Endothelial cell of hepatic sinusoid (primary cell): Measurements from ENCODE around the gene ADH1B.
"Not testable (repeated sequence)": the region's sequence is repeated elsewhere in the genome, so short reads cannot be mapped to it uniquely, and the experiment has no call there.

ENCODE experiments used
- in situ Hi-C: cut with HindIII; loops from 2 replicates; pipeline ENCODE4 v1.10.0; 2017; ENCODE audit warnings: low sequenced_read_pairs

ADH1B gene

GRCh38 chr4:99324979-99325378 is 3.8 kb upstream of the ADH1B start:
- in situ Hi-C loops: no loop called here

- in situ Hi-C loops: no loop called here
These were observed 3.2 kb upstream of the ADH1B start for GRCh38 chr4:99324361-99324760.

DNA sequence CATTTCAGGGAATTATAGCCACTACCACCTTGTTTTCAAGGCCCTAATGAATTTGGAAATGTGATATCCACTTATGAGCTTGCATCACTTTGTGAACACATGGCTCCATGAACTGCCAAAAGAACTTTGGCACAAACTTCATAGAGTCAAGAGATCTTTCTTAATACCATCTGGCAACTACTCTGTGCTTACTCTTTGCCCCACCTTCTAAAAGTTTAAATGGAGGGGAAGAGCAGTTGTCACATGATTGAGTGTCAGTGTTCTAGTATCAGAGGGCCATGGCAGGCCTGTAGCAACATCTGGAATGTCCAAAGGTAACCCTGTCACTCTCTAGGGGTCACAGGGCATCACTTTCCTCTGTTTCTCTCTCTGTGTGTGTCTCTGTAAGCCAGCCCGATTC is 2.6 kb upstream of the ADH1B start:
- in situ Hi-C loops: no loop called here

DNA sequence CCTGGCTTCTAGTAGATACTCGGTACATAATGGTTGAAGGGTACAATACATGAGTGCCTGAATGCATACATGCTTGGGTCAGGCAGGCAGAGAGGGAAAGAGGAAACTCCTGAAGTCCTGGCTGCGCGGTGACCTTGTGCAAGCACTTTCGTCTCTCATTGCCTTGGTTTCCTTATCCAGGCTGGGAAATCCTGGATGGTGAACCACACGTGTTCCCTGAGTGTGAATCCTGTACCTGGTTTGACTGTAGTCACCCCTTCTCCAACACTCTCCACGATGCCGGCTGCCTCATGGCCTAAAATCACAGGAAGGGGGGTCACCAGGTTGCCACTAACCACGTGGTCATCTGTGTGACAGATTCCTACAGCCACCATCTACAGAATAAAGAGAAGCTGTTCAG is 3.4 kb downstream of the ADH1B start:
- in situ Hi-C loops: not testable (repeated sequence)

GRCh38 chr4:99317354-99317753 is 3.8 kb downstream of the ADH1B start:
- in situ Hi-C loops: no loop called here

GRCh38 chr4:99315839-99316238 is 5.4 kb downstream of the ADH1B start:
- in situ Hi-C loops: no loop called here

GRCh38 chr4:99314211-99314610 is 7.0 kb downstream of the ADH1B start:
- in situ Hi-C loops: no loop called here

DNA sequence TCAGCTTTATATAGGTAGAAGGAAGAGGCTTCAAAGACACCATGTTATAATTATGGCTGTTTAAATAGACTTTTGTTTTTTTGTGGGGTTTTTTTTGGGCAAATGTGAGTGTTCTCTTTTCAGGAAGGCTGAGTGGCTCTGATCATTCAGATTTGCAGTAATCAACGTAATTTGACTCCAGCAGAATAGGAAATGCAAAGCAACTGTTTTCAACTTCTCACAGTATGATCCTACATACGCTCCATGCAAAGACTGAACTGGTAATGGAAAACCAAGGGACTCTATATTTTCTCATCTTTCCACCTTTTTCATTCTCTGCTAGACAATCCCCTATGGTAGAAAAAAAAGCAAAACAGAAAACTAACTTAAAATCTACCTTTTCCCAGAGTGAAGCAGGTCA is 10.8 kb downstream of the ADH1B start:
- in situ Hi-C loops: no loop called here

DNA sequence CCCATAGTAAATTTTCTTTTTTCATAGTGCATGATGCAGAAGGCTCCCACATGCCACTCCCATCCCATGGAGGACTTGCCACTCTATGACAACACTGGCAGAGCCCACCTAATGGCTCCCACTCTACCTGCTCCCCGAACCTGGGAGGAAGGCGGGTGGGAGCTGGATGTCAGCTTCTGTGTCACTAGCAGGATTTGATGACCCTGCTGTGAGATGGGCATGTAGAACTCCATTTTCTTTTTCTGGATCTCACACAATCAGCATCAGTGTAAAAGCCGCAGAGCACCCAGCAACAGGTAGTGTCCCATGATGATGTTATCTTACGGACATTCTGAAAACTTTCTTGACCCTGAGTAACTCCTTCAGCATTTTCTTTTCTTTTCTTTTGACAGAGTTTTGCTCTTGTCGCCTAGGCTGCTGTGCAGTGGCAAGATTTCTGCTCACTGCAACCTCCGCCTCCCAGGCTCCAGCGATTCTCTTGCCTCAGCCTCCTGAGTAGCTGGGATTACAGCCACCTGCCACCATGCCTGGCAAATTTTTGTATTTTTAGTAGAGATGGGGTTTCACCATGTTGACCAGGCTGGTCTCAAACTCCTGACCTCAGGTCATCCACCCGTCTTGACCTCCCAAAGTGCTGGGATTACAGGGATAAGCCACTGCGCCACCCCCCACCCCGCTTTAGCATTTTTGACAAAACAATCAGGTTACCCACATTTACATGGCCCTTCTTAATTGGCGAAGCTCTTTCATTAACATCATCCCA is 15.4 kb downstream of the ADH1B start:
- in situ Hi-C loops: no loop called here

- in situ Hi-C loops: no loop called here
These were observed 19.6 kb downstream of the ADH1B start for GRCh38 chr4:99301376-99302164.

DNA sequence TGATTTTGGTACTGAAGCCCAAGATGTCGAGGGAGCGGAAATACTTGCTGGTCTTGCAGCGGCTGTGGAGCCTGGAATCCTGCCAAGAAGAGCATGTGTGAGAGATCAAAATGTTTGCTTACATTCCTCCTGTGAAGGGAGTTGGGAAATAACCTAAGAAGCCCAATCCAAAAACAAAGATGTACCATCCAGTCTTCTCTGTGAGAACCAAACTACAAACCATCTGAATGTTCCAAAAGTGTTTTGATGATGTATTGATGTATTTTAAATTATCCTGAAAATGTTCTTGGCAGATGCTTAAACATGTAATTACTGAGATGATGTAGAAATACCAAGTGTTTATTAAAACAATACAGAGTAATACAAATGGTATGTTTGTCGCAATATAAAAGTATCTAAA is 20.3 kb downstream of the ADH1B start:
- in situ Hi-C loops: no loop called here

DNA sequence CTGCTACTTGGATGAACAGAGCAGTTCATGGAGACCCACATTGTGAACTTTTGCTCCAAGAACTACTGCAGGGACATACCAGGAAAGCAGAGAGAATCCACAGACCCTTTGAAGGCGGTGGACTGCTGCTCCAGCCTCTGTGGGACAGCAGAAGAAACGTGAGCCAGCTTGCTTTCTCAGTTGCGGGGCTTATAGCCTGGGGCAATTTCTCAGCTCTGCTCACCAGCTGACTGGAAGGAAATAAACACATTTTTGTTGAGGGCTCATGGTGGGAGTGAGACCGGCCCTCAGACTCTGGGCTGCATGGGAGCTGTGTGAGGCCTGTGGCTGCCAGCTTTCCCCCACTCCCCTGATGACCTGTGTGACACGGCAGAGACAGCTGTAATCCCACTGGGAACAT is 27.8 kb downstream of the ADH1B start:
- in situ Hi-C loops: no loop called here

GRCh38 chr4:99290848-99291786 is 30.1 kb downstream of the ADH1B start, which contains the start of gene ADH1A:
TSS of gene ADH1A (minus strand) at chr4:99290985. CDS start at chr4:99290914, 71 bp downstream.
- in situ Hi-C loops: no loop called here

DNA sequence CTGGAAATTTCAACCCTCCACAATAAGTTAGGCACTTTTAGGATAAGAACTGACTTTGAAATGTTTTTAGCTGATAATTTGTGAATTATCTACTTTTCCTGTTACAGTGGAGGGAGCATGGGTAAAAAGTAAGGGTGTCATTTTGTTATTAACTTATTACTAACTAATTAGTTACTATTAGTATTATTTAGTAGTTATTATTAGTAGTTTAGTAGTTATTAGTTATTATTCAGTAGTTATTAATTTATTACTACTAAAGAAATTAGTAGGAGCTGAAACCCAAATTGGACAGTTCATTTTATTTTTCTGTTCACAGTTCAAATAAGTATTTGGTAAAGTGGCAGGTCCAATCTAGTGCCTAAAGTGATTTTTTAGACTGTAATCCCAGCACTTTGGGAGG is 35.8 kb downstream of the ADH1B start:
- in situ Hi-C loops: no loop called here

DNA sequence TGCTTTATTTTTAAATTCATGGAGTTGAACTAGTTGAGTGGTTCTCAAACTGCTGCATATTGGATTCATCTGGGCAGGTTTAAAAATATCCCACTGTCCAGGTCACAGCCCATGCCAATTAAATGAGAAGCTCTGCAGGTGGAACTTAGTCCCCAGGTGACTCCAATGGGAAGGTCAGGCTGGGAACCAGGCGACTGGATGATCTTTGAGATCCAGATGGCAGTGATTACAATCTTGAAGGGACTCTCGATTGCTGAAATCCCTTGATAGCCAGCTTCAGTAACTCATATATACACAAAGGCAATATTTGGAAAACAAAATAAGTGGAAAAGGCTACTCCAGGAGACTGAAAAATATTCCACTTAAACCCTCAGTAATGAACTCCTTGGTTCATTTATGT is 38.5 kb downstream of the ADH1B start:
- in situ Hi-C loops: no loop called here

GRCh38 chr4:99281261-99281660 is 39.9 kb downstream of the ADH1B start:
- in situ Hi-C loops: no loop called here

GRCh38 chr4:99276417-99276816 is 44.8 kb downstream of the ADH1B start:
- in situ Hi-C loops: no loop called here

DNA sequence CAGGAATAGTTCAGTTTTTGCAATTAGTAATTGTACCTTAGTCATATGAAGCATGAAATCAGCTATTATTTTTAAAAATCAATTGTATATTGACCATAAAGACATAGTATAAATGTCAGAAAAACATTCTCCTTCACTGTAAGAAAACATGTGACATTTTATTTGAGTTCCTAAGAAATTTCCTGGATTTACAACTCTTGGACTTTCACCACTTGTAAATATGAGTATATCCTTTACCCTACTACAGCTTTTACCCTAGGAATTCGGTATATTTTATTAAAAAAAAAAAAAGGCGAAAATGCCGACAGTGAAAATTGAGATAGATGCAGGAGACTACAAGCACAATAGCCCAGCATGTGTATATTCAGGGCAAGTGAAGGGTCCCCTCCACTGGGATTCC is 45.3 kb downstream of the ADH1B start:
- in situ Hi-C loops: no loop called here

DNA sequence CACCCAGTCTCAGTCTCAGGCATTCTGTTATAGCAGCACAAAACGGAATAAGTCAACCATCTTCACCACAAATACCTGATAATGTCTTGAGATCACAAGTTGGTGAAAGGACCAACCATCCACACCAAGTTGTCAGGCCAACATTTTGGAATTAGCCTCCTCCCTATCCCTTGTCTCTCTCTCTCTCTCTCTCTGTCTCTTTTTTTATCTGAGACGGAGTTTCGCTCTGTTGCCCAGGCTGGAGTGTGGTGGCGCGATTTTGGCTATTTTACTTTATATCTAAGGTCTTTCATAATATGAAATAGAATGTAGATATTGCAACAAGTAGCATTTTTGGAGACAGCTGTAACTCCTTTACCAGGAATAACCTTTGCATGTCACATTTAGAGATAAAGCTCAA is 46.2 kb downstream of the ADH1B start:
- in situ Hi-C loops: no loop called here

DNA sequence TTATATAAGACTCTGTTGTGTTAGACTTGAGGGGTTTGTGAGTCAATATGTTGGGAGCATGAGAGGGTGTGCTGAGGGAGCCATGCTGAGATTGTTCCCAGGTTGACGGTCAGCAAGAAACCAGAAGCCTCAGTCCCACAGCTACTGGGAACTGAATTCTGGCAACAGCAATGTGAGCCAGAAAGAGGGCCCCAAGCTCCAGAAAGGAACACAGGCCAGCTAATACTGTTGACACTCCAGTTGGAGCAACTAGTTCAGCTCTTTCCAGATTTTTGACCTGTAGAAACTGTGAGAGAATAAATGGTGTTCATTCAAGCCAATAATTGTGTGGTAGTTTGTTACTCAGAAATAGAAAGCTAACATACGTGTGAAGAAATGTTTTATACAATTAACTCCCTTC is 47.5 kb downstream of the ADH1B start:
- in situ Hi-C loops: no loop called here

DNA sequence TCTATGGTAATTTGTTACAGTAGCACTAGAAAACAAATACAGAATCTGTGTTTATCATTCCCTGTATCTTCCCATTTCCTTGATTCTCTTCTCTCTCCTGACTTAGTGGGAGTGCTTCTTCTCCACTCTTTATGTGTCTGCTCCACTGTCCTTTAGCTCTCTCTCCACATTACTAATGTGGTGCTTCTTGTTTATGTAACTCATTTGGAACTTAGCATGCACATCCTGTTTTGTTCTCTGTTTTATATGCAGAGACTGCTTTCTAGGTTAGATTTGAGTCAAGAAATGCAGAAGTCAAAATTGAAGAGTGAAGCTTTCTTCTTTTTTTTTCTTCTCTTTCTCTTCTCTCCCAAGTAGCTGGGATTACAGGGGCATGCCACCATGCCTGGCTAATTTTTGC is 56.3 kb downstream of the ADH1B start:
- in situ Hi-C loops: no loop called here
